NCI-H1436 (cell line): Measurements from ENCODE around the gene HOPX.
"Not testable (repeated sequence)": the region's sequence is repeated elsewhere in the genome, so short reads cannot be mapped to it uniquely, and the experiment has no call there.

Source experiments
- DNase-seq: peaks from one replicate; lab custom pipeline; 2025; lab: John Stamatoyannopoulos, UW

Gene HOPX

DNA sequence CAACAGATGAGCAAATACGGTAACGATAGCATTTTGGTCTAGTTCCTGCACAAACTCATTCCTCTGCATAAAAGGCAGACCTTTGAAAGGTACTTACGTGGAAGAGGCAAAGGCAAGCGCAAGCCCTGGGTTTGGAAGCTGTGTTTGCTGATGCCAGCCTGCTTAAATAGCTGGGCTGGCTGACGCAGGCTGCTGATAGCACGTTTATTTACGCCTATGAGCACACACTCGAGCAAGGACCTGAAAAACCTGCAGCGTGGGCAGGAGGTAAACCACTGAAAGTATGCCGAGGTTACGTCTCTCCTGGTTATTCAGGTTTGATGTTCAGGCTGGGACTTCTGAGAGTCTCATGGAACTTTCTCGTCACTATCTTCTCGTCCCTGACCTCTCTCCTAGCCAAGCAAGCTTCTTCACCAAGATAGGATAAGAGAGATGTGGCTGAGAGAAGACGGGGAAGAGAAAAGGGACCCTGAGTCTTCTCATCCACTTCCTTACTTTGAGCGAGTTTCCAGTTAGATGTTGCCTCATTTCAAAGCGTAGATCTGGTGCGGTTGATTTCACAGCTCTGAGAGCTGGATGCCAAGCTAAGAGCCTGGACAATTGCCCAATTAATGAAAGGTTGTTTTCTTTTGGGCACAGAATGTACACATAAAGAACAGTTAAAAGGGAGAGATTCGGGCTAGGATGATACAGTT is at the start of gene HOPX:
HOPX (minus strand) TSS at position 139 of the 695 bp plus-strand sequence. CDS start 23,480 bp downstream, outside the sequence.
- DNase-seq: no peak

DNA sequence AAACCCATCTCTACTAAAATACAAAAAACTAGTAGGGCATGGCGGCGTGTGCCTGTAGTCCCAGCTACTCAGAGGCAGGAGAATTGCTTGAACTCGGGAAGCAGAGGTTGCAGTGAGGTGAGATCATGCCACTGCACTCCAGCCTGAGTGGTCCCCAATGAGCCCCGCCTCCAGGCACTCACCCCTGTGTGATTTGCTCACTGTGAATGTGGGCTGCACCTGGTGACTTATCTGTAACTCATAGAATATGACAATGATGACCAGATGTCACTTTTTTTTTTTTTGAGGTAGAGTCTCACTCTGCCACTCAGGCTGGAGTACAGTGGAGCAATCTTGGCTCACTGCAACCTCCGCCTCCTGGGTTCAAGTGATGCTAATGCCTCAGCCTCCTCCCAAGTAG is 49.0 kb upstream of the HOPX start:
- no peak for DNase-seq

DNA sequence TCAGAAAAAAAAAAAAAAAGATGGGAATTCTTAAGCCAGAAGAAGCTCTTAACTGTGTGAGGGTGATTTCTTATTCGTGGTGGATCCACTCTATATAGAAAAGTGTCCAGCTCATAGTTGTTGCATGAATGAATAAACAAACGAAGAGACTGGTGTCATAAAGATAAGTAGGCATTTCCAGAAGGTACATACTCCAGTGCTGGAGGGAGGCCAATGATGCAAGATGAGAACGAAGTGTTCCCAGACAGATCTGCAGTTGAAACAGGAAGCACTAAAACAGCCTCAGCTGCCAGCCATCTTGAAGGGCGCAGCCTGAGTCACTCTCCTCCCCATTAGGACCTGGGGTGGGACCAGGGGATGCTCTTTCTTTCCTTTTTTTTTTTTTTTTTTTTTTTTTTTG is 47.4 kb upstream of the HOPX start:
- DNase-seq: no peak

GRCh38 chr4:56727150-56727549 is 46.1 kb upstream of the HOPX start:
- DNase-seq: no peak

DNA sequence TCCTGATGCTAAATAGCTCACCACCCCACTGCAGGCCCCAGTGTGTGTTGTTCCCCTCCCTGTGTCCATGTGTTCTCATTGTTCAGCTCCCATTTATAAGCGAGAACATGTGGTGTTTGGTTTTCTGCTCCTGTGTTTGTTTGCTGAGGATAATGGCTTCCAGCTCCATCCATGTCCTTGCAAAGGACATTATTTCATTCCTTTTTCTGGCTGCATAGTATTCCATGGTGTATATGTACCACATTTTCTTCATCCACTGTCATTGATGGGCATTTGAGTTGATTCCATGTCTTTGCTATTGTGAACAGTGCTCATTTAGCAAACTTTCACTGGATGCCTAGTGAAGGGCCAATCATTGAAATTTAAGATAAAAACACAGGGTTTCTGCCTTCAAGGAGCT is 45.5 kb upstream of the HOPX start:
- not testable (repeated sequence) for DNase-seq

DNA sequence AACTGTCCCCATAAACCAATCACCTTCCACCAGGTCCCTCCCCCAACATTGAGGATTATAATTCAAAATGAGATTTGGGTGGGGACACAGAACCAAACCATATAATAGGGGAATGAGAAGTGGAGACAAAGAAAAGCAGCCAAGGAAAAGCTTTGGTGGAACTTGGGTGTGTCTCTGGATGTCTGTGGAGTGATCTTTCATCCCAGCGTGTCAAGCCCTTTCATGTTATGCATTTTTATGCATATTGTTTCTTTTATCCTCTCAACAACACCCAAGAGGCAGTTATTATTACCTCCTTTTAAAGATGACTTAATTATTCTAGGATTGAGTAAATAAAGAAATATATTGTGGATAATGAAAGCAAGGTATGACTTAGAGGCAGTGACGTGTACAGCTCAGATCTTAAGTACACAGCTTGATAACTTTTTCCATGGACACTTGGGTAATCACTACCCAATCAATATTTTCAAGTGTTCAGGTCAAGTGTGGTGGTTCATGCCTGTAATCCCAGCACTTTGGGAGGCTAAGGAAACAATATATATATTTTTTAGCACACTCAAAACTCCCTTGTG is 42.6 kb upstream of the HOPX start:
- DNase-seq: no peak

DNA sequence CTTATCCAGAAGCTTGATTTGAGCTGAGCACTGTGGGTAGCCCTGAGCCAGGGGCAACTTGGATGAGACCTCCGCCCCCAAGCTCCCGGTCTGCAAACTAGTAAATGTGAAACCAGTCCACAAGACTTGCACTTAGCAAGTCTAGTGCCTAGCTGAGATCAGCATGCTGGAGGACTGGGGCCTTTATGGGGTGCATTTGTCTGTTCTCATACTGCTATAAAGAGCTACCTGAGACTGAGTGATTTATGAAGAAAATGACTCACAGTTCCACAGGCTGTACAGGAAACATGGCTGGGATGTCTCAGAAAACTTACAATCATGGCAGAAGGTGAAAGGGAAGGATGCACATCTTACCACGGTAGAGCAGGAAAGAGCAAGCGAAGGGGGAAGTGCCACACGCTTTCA is 42.1 kb upstream of the HOPX start:
- no peak for DNase-seq

DNA sequence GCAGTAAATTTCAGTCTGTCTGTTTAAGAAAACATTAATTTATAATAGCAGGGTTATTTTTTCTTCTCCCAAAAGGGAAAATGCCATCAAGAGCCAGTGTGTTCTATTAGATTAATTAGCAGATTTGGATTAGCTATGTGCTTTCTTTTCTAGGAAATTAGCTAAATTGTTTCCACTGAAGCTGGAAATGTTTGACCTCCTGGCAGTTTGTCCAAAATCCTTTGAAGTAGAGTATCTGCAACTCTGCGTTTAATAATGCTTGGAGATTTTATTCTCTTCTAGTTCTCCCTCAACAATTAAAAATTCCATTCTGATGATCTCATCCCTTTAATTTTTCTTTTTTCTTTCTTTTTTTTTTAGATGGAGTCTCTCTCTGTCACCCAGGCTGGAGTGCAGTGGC is 27.1 kb upstream of the HOPX start:
- DNase-seq: no peak

GRCh38 chr4:56705966-56706365 is 24.9 kb upstream of the HOPX start:
- DNase-seq: no peak

GRCh38 chr4:56705334-56705733 is 24.2 kb upstream of the HOPX start:
- no peak for DNase-seq

- DNase-seq: no peak
Observed at GRCh38 chr4:56704089-56704871, 23.2 kb upstream of the HOPX start.

DNA sequence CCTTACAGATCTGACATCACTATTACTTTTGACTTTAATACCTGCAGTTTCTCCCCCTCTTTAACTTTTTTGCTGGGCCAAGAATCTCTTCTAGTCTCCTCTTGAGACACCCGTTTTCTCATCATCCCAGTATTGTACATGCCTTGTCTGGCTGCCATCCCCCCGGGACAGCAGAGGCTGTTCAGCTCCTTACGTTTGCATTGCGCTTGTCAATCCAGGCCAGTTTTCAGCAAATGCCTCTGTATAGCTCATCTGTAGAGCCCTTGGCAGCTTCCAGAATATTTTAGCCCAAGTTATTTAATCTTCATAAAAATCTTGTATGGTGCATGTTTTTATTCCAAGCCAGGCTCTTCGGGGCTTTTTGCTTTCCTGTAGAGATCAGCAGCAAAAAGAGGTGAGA is 22.3 kb upstream of the HOPX start:
- no peak for DNase-seq

GRCh38 chr4:56701644-56702043 is 20.5 kb upstream of the HOPX start:
- DNase-seq: no peak

- no peak for DNase-seq
Observed at GRCh38 chr4:56701161-56701480, 20.0 kb upstream of the HOPX start.

GRCh38 chr4:56699537-56700105 is 18.5 kb upstream of the HOPX start:
- DNase-seq: no peak

DNA sequence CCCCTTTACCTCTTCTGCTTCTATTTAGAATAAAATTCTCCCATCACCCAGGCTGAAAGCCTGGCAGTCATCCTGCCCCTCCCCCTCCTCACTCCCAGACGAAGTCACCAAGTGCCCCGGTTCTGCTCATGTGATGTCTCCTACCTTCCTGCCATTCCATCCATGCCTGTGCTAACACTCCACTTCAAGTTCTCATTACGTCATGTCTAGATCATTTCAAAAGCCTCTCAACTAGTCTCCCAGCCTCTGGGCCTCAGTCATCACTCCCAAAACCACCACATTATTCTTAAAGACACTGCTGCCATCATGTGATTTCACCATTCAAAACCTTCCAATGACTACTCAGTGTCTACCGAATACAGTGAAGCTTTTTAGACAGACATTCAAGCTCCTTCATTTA is 17.2 kb upstream of the HOPX start:
- DNase-seq: no peak

- DNase-seq: no peak
Observed at GRCh38 chr4:56696056-56696455, 15.0 kb upstream of the HOPX start.

DNA sequence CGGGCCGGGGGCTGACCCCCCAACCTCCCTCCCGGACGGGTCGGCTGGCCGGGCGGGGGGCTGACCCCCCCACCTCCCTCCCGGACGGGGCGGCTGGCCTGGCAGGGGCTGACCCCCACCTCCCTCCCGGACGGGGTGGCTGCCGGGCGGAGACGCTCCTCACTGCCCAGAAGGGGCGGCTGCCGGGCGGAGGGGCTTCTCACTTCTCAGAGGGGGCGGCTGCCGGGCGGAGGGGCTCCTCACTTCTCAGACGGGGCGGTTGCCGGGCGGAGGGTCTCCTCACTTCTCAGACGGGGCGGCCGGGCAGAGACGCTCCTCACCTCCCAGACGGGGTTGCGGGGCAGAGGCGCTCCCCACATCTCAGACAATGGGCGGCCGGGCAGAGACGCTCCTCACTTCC is 12.4 kb upstream of the HOPX start:
- not testable (repeated sequence) for DNase-seq

- DNase-seq: no peak
Observed at GRCh38 chr4:56692576-56692975, 11.5 kb upstream of the HOPX start.

GRCh38 chr4:56691425-56691824 is 10.3 kb upstream of the HOPX start:
- DNase-seq: no peak

DNA sequence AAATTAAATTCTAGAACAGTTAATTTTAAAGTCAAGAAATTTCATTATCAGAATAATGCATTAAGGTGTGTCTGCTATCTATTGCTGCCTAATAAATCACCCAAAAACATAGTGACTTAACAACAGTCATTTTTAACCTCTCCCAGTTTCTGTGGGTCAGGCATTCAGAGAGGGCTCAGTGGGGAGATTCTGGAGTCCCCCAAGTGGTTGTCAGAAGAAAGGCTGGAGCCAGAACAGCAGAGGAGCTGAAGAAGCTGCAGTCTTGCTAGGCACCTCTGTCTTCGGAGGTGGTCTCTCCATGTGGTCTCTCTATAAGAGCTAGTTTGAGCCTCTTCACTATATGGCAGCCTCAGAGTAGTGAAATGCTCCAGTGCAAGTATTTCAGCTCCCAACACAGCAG is 9.3 kb upstream of the HOPX start:
- DNase-seq: no peak

- DNase-seq: no peak
Observed at GRCh38 chr4:56689201-56689969, 8.3 kb upstream of the HOPX start.
